Tibial nerve (tissue), 4 donors: Measurements from ENCODE around the gene AKT1.

ENCODE experiments used
- CTCF ChIP-seq, 5 experiments: fragments of 200-600 bp in 3 of 5; fragments of 450-650 bp in 2 of 5; sonication (generic) in 3 of 5; IDR thresholded peaks; one replicate each; pipeline ENCODE4 v1.5.1; 2016 to 2019; ENCODE audit warnings: antibody characterized with exemption in 5 of 5, mild to moderate bottlenecking in 3 of 5, moderate library complexity in 2 of 5
- EP300 ChIP-seq, 2 donors: sonication (generic); formaldehyde crosslinking; IDR thresholded peaks; one replicate each; pipeline ENCODE4 v1.6.1; 2017; ENCODE audit warnings: antibody characterized with exemption in 2 of 2, mild to moderate bottlenecking in 1 of 2
- POLR2A ChIP-seq, 2 donors: fragments of 450-650 bp; IDR thresholded peaks; one replicate each; pipeline ENCODE4 v1.6.1; 2017; ENCODE audit warnings: antibody characterized with exemption in 2 of 2, mild to moderate bottlenecking in 2 of 2, moderate library complexity in 2 of 2

DNA sequence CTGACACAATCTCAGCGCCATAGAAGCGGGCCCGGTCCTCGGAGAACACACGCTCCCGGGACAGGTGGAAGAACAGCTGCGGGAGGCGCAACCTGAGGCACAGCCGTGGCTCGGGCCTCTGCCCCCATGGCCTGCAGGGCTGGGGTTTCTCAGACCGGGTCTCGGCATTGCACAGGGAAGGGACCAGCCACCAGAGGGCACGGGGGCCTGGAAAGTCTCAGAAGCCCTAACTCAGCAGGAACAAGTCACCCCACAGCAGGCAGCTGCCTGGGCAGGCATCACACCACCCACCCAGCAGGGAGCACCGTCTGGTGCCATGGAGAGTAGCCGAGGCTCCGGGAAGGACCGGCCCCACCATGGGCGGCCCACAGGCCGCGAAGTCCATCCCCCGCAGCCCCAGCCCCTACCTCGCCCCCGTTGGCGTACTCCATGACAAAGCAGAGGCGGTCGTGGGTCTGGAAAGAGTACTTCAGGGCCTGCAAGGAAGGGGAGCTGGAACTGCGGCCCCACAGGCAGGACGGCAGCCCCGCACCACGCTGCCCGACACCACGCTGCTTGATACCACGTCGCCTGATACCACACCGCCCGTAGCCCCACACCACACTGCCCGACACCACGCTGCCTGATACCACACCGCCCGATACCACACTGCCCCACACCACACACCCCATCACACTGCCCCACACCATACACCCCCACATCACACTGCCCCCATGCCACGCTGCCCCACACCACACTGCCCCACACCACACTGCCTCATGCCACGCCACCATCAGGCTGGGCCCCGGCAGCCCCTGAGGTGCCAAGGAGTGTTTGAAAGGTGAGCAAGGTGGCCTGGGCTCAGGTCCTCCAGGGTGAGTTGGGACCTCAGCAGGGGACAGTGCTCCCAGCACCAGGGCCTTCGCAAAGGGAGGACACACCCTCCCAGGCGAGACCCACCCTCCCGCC, 21.8 kb downstream of the AKT1 start:
- TF ChIP-seq CTCF (IDR thresholded peaks at IDR 0.05) (no peak), POLR2A (IDR thresholded peaks at IDR 0.05) (no peak), EP300 (IDR thresholded peaks at IDR 0.05) (no peak)
